Ishikawa (cell line): ENCODE measurements around the gene ACSL5.

ENCODE experiments used
- RAD21 ChIP-seq: IDR thresholded peaks from 2 replicates; pipeline ENCODE4 v1.6.1; 2012; ENCODE audit warnings: low read depth
- TAF1 ChIP-seq: IDR thresholded peaks from 2 replicates; pipeline ENCODE4 v1.6.1; 2012; ENCODE audit warnings: low read depth, mild to moderate bottlenecking
- TF ChIP-seq, protein P1 (sequence below): IDR thresholded peaks from 2 replicates; pipeline ENCODE4 v1.6.1; 2012

GRCh38 chr10:112461029-112461887 is 87.3 kb downstream of the ACSL5 start:
- TF ChIP-seq, protein P1, sequence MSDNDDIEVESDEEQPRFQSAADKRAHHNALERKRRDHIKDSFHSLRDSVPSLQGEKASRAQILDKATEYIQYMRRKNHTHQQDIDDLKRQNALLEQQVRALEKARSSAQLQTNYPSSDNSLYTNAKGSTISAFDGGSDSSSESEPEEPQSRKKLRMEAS = no peak
- TF ChIP-seq TAF1 (no peak), RAD21 (no peak)
